ENCODE results near the gene LRRC49. TPM values are rescaled to one million over a fixed set of nuclear protein-coding genes. Genes with fewer than 3 reads are reported as not detected.

Gene LRRC49
- total and polyA plus RNA-seq, 2 of the 13 experiments (the other 11 are each of a cell fraction or from before 2014, with no cell fraction given) = 0.57 to 1.00 TPM

- TF ChIP-seq FUBP1 (CRISPR knock-in tag; IDR thresholded peaks at IDR 0.05; ENCODE audit: borderline replicate concordance) (no peak), ZNF615 (CRISPR knock-in tag; IDR thresholded peaks at IDR 0.05; ENCODE audit: borderline replicate concordance) (no peak), SKI (IDR thresholded peaks at IDR 0.05; ENCODE audit: partially characterized antibody) (no peak)
Observed at GRCh38 chr15:71088683-71089082, 196.1 kb downstream of the LRRC49 start (continued).

- no peaks in the 10 kb centered on the region for H3K36me3 ChIP-seq (replicated peaks in 1 of 2; ENCODE audit: control insufficient read depth in 1 of 2, insufficient read depth in 2 of 2, low read length in 2 of 2)
- TF ChIP-seq TCF7L2 (IDR thresholded peaks at IDR 0.05; ENCODE audit: low read depth, low read length) = no peak
- TF ChIP-seq HNF1B (CRISPR knock-in tag; IDR thresholded peaks at IDR 0.05) = no peak
- TF ChIP-seq SNAPC5 (CRISPR knock-in tag; IDR thresholded peaks at IDR 0.05; ENCODE audit: borderline replicate concordance) = no peak
- no peak for TF ChIP-seq NFYB (CRISPR knock-in tag; IDR thresholded peaks at IDR 0.05)
- TF ChIP-seq SMAD9 (CRISPR knock-in tag; IDR thresholded peaks at IDR 0.05) = no peak
- TF ChIP-seq ZNF788 (CRISPR knock-in tag; IDR thresholded peaks at IDR 0.05; ENCODE audit: borderline replicate concordance) = no peak
- TF ChIP-seq ZNF558 (CRISPR knock-in tag; IDR thresholded peaks at IDR 0.05; ENCODE audit: borderline replicate concordance) = no peak
- no peak for TF ChIP-seq ZZZ3 (CRISPR knock-in tag; IDR thresholded peaks at IDR 0.05; ENCODE audit: borderline replicate concordance)
- TF ChIP-seq ZFP37 (CRISPR knock-in tag; IDR thresholded peaks at IDR 0.05; ENCODE audit: borderline replicate concordance) = no peak
- TF ChIP-seq HOXA7 (CRISPR knock-in tag; IDR thresholded peaks at IDR 0.05) = no peak
- no peak for TF ChIP-seq TRIM24 (CRISPR knock-in tag; IDR thresholded peaks at IDR 0.05)
- no peak for TF ChIP-seq THAP8 (CRISPR knock-in tag; IDR thresholded peaks at IDR 0.05; ENCODE audit: borderline replicate concordance)
- TF ChIP-seq SIN3B (IDR thresholded peaks at IDR 0.05; ENCODE audit: low read length) = no peak
- no peak for TF ChIP-seq FOXC1 (CRISPR knock-in tag; IDR thresholded peaks at IDR 0.05; ENCODE audit: borderline replicate concordance)
- TF ChIP-seq GABPB1 (CRISPR knock-in tag; IDR thresholded peaks at IDR 0.05) = no peak
Observed at GRCh38 chr15:71089801-71090200, 197.2 kb downstream of the LRRC49 start.

More at GRCh38 chr15:71089801-71090200, 197.2 kb downstream of the LRRC49 start:
- Histone ChIP-seq H3K27ac (ENCODE audit: extremely low read length, insufficient read depth, low read length) (no peak overlapping the region), H3K27me3 (ENCODE audit: control insufficient read depth in 1 of 2, insufficient read depth in 2 of 2, low read length in 2 of 2) (no peaks in the 10 kb centered on the region), H3K4me1 (ENCODE audit: insufficient read depth, low read length) (no peaks in the 10 kb centered on the region), H4K20me1 (ENCODE audit: insufficient read depth, low read length) (no peaks in the 10 kb centered on the region), H3K79me2 (ENCODE audit: insufficient read depth, low read length) (no peaks in the 10 kb centered on the region), H3K9ac (ENCODE audit: insufficient read depth, low read depth, low read length) (no peak overlapping the region), H3K4me3 (replicated peaks in 1 of 3; ENCODE audit: insufficient read depth in 1 of 3, low read depth in 2 of 3, low read length in 3 of 3) (no peak overlapping the region), H2AFZ (ENCODE audit: low read length) (no peak overlapping the region), H3K9me3 (ENCODE audit: low read length) (no peaks in the 10 kb centered on the region), H3K4me2 (ENCODE audit: low read depth, low read length) (no peak overlapping the region)
- CTCF ChIA-PET (ENCODE audit: low intra/inter-chr PET ratio, low total read pairs) = no interaction called here
- no TSS peak for BruUV-seq (replicated peaks)
- in situ Hi-C loops (cut with HindIII; ENCODE audit: extremely low pct_ligation_motif_present, low pct_unique_long_range_greater_than_20kb) (no loop called here), intact Hi-C loops (cut with micrococcal nuclease; ENCODE audit: unreplicated experiment) (no loop called here)
- WGBS (ENCODE audit: low lambda C conversion rate) = 0% methylated on average over 1 of the region's 1 CpG
- DNase-seq (ENCODE audit: low spot score) (no peak), ATAC-seq (no peak), FAIRE-seq (no peak)
- POLR2A ChIA-PET = no interaction called here

Measured in HepG2 (cell line).